DMS 273 treated with DMSO at 0.1 percent for 48 hours (cell line): ENCODE measurements around the gene PHACTR3.
"Not testable (repeated sequence)": the region's sequence is repeated elsewhere in the genome, so short reads cannot be mapped to it uniquely, and the experiment has no call there.

Experiments used
- DNase-seq: peaks from one replicate; lab custom pipeline; 2025; lab: John Stamatoyannopoulos, UW

PHACTR3 gene

DNA sequence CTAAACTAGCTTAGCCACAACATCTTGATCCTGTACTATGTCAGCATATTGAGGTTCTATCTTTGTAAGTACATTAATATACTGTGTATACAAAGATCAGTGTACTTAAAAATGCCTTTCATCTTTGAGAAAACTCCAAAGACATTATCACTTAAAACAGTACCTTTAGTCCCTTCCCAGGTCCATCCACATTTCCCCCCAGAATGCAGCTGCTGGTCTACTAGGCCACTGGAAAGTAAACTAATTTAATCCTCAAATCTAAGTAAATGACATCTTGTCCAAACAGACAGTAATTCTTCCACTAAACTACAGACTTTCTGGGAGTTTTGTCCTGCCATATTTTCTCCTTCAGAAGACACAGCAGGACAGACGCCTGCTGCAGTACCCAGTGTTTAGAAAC is 260.4 kb downstream of the PHACTR3 start:
- no peak for DNase-seq

DNA sequence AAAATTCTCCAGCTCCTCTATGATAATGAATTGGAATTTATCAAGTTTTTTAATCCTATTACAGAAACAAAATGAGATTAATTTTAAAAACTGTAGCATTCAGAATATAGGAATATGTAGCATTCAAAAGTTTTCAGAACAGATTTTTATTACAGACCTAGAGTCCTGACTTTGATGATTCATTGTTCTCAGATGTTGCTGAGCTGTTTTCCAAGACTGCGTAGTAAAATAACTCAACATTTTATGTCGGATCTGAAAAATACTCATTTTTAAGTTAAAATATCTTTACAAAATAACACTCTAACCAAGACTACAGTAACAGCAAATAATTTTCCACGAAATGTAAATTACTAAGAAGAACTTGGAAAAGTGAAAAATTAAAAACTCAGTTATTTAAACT is 262.0 kb downstream of the PHACTR3 start:
- DNase-seq, result no peak

GRCh38 chr20:59871096-59871495 is 266.8 kb downstream of the PHACTR3 start:
- DNase-seq, result no peak

DNA sequence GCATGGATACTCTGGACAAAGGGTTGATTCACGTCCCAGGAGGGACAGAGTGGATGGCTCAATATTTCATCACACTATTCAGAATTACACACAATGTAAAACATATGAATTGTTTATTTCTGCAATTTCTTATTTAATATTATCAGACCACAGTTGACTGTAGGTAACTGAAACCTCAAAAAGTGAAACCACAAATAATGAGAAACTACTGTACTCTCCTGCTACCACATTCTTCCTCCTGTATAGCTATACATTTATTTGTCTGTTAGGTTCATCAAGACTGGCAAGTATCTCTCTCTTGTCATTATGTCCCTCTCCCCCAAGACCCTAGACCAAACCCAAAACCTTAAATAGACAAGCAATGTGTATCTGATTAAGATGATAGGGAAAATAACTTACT is 269.1 kb downstream of the PHACTR3 start:
- no peak for DNase-seq

DNA sequence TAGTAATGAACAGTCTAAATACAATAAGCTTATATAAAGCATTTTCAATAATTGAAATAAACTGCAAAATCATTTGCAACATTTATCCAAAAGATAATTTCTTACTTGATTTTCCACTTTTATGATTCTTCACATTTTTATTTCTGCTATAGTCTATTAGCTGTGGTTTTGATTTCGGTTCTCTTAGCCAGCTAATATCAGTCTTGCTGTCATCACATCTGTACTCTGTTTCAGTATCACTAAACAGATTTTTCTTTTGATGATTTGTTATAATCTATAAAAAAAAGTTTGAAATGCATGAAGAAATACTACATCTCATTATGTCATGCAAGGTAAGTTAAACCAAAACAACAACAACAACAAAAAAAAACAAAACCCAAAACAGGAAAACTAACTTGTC is 275.9 kb downstream of the PHACTR3 start:
- no peak for DNase-seq

DNA sequence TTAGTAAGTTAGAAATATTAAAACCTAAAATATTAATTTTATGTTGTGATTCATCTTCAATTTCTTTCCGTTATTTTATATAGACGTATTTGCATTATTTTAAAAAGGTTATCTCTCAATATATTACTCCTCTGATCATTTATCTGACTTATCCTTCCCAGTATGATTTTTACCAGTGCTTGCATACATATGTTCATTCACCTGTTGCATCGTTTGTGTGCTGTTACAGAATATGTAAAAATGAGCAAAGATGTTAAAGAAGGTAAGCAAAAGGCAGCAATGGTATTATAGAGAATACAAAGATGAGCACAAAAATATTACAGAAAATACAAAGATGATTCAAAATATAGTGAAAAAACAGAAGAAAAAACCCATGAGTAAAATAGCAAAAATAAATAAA is 280.2 kb downstream of the PHACTR3 start:
- DNase-seq, result no peak

DNA sequence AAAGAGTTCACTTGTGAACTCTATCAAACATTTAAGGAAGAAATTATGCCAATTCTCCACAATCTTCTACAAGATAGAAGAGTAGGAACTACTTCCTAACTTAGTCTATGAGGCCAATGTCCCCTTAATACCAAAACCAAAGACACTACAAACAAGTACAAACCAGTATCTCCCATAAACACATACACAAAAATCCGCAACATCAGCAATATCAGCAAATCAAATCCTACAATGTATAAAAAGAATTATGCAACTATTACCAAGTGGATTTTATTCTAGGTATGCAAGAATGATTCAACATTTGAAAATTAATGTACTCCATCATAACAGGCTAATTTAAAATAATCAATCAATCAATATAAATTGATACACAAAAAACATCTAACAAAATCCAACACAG is 283.7 kb downstream of the PHACTR3 start:
- DNase-seq, result no peak

GRCh38 chr20:59890035-59890434 is 285.7 kb downstream of the PHACTR3 start:
- not testable (repeated sequence) for DNase-seq

DNA sequence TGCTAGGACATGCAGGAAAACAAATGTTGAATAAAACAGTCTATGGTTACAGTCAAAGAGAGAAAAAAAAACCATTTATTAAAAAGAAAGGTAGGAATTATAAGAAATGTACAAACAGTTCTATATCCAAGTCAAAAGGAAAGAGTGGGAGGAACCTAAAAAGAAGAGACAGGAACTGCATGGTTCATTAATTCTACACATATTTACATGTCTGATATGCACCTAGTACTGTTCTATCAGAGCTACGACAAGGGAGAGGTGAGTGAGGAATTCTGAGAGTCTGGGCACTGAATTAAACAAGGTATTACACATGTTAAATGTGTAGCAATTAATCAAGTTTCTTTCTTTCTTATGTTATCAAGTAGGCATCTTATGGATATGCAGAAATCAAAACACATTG is 287.2 kb downstream of the PHACTR3 start:
- DNase-seq, result no peak

- no peak for DNase-seq
These were observed 291.6 kb downstream of the PHACTR3 start for GRCh38 chr20:59895908-59896307.
